HG02759 (cell line): ENCODE measurements around the gene TSPAN11.
"Not testable (repeated sequence)": the region's sequence is repeated elsewhere in the genome, so short reads cannot be mapped to it uniquely, and the experiment has no call there.

Experiments used
- ATAC-seq: cut with Tn5 transposase; IDR thresholded peaks from one replicate; pipeline ENCODE4 v1.9.1; 2021; ENCODE audit warnings: mild to moderate bottlenecking, moderate library complexity; ENCODE audit not compliant: unreplicated experiment

The TSPAN11 gene, protein sequence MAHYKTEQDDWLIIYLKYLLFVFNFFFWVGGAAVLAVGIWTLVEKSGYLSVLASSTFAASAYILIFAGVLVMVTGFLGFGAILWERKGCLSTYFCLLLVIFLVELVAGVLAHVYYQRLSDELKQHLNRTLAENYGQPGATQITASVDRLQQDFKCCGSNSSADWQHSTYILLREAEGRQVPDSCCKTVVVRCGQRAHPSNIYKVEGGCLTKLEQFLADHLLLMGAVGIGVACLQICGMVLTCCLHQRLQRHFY

DNA sequence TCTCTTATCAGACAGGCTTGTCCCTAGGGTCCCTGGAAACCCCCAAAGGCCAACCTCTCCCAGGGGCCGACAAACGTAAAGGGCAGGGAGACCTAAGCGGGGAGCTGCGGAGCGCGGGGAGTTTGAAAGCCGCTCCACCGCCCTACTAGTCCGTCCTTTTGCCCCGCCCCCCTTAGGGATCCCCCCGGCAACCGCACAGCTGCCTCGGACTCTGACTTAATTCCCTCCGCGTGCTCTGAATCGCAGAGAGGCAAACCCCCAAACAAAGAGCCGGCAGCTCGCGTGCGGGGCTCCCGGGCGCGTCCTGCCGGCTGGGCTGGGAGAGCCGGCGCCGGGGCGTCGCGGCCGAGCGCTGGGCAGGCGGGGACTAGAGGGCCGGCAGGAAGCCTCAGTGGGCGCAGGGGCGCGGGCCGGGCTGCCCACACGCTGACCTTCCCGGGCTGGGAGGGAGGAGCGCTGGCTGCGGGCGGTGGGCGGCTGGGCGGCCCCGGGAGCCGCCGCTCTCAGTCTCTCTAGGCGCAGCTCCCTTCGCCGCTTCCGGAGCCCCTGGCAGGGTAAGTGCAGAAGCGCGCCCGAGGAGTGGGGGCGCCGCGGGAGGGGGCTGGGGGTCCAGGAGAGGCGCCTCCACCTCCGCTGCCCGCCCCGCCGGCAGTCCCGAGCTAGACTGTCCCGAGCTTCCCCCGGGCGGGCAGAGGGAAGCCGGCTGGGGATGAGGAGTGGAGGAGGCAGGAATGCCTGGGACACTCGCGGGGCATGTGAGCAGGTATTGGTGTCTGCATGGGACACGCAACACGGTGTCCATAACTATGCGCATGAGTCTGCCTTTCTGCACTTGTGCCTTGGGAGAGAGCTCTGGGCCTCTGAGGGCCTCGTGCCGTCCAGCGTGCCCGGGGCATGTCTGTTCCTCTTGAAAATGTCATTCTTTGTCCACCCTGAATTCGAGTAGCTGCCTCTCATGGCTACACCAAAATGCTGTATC, at the start of gene TSPAN11:
Gene TSPAN11 (plus strand): TSS at position 506 of the 979 bp plus-strand sequence. CDS start 27,244 bp downstream, outside the sequence.
- peak; percentile 58 for ATAC-seq

DNA sequence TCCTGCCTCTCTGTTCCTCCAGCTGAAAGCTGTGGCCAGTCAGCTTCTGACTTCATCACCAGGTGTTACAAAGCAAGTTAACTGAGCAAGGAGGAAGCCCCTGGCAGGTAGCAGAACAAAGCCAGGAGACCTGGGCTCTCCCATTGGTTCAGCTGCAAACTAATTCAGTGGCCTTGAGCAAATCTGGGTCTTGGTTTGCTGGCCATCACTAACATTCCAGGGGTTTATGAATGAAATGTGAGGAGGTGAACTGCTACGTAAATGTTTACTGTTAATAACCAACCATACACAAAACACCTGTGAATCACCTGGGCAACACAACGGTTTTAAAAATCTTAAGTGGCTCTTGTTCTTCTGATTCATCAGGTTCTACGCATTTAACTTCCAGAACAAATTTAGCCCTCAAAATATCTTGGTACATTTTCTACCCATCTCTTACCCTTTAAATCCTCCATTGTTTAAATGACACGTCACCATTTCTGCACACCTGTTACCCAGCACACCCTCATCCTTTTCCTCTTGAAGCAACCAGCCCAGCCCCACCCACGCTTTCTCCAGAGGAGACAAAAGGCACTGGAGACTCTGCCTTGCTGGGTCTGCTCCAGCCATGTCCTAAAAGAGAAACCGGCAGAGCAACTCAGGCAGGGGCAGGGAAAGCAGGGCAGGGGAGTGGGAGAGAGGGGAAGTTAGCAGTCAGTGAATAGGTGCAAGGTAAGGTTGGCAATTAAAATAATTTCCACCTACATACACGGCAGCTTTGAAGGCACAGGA, 49.3 kb upstream of the TSPAN11 start:
- ATAC-seq = no peak

DNA sequence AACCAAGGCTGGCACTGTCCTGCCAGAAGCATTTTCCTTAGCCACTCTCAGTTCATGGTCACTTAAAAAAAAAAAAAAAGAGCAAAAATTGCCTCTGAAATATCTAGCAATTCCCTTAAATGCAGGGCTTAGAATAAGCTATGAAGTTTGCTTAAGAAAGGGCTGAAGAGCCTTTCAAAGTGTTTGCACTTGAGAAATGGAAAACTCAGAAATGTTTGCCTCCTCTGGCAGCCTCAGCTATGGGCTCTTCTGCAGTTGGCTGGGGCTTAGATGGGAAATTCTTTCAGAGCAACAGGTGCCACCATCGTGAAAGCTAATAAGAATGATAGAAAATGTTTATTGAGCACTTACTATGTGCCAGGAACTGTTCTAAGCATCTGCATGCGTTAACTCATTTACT, 48.5 kb upstream of the TSPAN11 start:
- no peak for ATAC-seq

DNA sequence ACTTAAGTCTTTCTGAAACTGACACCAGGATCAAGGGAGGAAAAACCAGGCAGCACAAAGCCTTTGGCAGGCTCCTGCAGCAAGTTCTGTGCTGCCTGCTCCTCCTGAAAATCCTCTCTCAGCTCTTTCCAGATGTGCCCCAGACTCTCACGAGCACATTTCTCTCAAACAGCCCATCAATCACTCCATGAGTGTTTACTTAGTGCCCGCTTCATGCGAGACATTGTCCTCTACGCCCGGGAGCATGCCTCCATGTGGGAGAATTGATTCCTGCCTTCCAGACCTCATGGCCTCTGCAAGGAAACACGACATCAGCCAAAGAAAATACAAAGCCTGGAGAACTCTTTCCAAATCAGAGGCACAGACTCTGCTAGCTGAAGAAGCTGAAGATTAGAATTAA, 46.5 kb upstream of the TSPAN11 start:
- no peak for ATAC-seq

DNA sequence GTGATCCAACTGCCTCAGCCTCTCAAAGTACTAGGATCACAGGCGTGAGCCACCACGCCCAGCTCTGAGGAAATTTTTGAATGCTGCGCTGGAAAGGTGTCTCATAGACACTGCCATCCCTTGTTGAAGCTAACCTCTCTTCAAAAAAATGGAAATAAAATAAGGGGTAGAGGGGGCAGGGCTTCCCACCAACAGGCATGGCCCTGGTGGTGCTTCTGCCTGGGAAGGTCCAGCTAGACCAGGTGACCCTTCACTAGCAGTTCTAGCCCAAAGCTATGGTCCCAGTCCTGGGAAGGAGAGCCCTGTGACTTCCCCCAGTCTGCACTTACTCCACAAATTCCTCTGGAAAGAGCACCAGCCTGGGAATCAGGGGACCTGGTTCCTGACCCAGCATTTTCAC, 45.7 kb upstream of the TSPAN11 start:
- ATAC-seq = no peak

DNA sequence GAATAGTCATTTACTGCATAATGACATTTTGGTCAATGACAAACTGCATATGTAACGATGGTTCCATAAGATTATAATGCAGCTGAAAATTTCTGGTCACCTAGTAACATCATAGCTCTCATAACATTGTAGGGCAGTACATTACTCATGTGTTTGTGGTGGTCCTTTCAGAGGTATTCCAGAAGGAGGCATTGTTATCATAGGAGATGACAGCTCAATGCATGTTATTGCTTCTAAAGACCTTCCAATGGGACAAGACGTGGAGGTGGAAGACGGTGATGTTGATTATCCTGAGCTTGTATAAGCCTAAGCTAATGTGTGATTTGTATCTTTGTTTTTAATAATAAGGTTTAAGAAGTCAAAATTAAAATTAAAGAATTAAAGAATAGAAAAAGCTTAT, 43.8 kb upstream of the TSPAN11 start:
- ATAC-seq = no peak

DNA sequence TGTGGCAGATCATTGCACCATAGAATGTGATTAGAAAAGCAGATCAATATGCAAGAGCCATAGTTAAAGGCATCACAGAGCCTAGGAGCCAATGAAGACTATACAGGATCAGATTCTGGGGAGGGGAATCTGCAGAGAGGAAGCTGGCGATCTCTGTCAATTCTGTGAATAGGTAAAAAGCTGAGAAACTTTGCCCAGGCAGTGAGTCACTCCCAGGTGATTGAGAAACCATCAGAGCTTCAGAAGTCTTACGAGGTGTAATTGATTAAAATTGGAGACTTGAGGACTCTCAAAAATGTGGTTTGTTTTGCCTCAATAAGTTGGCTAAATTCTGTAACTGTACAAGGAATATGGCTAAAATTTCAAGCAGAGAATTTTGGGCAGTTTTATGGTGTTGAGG, 41.7 kb upstream of the TSPAN11 start:
- no peak for ATAC-seq

DNA sequence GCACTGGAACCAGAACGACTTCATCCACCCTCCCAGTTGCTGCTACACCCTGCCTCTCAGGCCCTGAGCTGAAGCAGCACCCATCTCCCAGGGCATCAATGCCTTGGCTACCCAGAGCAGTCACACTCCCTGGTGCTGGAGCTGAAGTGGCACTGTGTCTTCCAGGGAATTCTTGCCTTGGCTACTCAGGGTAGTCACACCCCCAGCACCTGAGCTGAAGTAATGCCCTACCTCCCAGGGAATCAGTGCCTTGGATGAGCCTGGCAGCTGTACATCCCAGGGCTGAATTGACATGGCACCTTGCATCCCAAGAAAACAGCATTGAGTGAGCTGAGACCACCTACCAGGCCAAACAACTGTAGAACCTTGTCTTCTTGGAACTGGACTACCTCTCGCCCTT, 41.2 kb upstream of the TSPAN11 start:
- ATAC-seq = no peak

DNA sequence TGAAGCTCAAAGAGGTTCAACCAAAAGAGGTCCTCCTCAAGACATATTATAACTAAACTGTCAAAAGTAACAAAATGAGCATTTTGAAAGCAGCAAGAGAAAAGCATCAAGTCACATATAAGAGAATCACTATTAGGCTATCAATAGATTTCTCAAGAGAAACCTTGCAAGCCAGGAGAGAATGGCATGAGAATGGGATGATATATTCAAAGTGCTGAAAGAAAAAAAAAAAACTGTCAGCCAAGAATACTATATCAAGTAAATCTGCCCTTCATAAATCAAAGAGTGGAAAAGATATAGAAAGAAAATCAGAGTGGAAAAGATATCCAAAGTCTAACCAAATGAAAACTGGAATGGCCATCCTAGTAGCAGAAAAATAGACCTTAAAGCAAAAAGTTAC, 39.3 kb upstream of the TSPAN11 start:
- no peak for ATAC-seq

DNA sequence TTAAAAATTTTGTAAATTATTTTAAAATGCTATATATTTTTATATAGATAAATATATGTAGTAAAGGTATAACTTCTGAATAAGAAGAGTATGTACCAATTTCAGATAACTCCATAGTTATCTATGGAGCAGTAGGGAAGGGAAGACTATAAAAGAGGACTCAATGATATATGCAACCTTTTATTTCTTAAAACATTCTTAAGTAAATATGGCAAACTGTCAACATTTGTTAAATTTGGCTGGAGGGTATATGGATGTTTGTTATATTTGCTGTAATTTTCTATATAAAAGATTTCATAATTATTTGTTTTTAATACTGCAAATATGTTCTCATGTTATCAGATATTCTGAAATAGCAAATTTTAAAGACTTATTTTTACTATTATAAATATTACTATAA, 38.3 kb upstream of the TSPAN11 start:
- no peak for ATAC-seq

DNA sequence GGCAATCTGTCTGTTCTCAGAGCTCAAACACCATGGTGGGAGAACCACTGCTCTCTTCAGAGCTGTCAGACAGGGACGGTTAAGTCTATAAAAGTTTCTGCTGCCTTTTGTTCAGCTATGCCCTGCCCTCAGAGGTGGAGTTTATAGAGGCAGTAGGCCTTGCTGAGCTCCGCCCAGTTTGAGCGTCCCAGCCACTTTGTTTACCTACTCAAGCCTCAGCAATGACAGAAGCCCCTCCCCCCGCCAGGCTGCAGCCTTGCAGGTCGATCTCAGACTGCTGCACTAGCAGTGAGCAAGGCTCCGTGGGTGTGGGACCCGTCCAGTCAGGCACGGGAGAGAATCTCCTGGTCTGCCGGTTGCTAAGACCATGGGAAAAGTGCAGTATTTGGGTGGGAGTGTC, 32.0 kb upstream of the TSPAN11 start:
- not testable (repeated sequence) for ATAC-seq

DNA sequence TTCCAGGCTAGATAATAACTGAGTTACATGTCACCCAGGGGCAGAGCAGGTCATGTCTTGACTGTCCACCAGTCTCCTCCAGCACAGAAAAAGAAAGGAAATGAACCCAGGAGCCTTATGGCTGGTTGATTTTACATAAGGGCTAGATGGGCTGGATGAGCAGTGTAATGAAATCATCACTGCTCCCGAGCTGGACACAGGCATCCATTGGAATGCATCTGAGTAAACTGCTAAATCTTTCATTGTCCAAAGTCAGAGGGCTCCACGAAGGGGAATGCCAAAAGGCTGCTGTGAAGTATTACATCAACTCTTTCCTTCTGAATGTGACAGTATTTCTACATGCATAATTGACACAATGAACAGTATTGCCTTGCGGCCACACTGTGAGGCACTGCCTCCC, 30.1 kb upstream of the TSPAN11 start:
- no peak for ATAC-seq

DNA sequence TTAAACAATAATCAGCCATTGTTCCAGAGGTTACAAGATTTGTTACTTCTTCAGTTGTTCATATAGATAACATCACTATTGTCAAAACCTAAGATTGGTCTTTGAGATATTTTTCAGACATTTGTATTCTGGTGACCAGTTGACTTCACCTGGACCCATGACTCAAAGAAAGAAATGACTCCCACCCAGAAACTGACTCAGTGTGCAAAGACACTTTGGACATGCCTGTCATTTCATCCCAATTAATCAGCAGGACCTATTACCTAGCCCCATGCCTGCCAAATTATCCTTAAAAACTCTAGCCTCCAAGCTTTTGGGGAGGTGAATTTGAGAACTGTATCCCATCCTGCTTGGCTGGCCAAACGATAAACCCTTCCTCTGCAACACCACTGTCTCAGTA, 27.7 kb upstream of the TSPAN11 start:
- no peak for ATAC-seq

DNA sequence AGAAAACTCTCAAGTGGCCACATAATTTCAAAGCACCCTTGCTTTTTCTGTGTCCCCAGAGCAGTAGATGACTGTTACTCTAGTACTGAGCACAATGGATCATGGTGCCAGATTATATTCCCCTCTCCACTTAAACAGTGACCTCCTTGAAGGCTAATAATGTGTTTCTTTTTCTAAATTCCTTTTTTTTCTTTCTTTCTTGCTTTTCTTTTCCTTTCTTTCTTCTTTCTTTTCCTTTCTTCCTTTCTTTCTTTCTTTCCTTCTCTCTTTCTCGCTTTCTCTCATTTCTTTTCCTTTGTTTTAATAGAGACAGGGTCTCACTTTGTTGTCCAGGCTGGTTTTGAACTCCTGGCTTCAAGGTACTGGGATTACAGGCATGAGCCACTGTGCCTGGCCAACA, 26.2 kb upstream of the TSPAN11 start:
- no peak for ATAC-seq

DNA sequence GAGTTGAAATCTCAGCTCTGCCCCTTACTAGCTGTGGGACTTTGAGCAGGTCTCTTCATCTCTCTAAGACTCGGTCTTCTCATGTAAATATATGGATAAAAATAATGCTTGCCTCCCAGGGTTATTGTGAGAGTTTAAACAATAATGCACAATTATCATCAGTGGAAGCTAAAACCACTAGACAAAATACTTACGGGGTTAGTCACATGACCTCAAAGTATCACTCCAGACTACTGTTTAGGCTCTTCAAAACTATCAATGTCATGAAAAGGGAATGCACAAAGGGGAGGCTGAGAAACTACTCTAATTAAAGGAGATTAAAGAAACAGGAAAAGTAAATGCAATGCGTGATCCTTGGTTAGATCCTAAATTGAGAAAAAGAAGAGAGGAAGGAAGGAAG, 24.5 kb upstream of the TSPAN11 start:
- no peak for ATAC-seq

DNA sequence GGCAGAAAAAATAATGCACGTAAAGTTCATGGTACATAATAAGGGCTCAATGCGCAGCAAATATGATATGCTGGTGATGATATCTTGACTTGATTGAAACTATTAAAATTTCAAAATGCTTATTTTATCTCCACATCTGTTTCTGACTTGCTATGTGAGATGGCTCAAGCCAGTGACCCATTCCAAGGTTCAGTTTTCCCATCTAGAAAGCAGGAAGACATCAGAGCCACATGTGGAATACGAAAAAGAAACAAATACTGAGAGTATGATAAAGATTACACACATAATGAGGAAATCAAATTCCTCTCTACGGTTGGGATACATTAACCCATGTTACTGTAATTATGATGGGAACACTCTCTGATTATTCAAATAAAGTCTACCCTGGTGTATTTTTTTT, 24.0 kb upstream of the TSPAN11 start:
- no peak for ATAC-seq

DNA sequence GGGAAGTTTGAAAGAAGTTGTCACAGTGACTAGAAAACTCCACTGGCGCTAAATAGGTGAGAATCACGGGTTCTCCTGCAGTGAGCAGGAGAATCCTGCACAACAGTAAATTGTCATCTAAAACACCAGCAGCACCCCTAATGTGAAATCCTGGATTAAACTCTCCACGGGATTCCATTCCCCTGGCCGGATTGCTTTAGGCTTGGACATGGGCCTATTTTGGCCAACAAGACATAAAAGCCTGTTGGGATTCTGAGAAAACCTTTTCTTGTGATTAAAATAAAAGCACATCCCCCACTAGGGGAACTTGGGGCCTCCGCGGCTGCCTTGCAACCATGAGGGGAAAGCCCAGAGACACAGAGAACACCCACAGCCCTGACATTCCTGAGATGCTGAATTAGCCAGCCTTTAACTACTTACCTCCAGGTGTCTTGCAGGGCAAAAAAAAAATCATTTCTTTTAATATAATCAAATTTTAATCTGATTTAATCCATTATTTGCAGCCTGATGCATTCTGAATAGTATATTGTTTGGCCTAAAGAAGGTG, 21.0 kb upstream of the TSPAN11 start:
- ATAC-seq = no peak

DNA sequence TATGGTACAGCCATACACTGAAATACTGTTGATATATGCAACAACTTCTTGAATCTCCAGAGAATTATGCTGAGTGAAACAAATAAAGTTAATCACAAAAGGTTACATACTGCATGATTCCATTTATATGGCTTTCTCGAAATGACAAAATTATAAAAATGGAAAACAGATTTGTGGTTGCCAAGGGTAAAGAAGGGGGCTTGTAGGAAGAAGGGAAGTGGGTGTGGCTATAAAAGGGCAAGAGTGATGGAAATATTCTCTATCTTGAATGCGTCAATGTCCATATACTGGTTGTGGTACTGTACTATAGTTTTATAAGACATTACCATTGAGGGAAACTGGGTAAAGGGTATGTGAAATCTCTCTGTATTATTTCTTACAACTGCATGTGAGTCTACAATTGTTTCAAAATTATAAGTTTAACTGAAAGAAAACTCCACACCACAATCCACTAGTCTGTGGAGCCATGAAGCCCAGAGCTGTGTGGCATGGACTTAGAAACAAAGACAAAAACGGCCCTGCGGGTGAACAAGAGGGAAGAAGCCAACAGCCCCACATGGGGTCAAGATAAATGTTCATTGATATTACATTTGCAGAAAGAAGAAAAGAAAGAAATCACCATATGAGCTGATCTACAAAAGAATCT, 18.3 kb upstream of the TSPAN11 start:
- no peak for ATAC-seq

DNA sequence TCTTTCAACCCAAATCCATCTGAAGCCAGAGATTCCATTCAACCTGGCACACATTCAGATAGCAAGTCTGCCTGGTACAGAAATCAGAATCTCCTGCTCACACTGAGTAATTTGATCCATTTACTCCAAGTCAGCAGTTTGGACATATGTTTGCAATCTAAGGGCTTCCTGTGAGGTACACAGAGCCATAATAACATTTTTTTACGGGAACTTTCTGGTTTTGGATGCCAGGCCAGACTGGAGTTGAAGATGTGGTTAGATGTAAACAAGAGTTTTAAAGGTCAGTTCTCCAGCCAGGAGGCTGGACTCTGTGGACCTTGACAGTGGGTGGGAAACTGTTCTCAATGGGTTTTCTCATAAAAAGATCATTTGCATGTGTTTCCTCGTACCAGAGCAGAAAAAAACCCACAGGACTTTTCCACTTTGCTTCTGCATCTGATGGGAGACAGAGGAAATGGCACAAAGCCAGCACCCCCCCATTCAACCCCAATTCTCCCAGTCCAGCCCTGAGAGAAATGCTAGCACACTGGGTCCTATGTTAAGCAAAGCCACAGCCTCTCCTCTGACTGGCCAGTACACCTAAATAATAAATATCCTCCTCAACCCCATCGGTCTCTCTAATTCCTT, 17.7 kb upstream of the TSPAN11 start:
- no peak for ATAC-seq

DNA sequence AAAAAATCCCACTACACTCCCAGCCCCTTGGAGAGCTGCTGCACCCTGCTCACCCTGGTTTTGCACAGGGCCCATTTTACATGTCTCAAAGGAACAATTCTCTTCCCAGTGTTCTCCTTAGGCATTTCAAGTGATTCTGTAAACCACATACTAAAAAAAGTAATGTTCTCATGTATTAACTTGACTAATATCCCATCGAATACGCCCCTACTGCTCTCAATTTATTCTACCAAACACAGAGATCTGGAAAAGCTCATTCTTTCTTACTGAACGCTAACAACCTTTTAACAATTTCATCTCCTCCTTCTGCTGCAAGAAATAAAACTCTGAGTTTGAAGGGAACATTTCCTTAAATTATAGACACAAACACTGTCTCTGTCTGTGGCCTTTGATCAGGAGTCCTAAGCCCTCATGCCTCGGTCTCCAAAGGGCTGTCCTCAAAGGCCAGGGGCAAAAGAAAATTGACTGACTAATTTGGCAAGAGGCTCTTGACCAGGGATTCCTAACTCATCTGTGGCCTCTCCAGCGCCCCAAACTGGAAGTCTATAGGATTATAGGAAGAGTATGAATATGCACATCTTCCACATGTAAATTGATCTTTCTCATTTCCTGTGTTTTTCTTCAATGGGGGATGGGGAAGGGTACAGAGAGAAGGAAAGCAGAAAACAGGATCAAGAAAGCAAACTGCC, 17.1 kb upstream of the TSPAN11 start:
- no peak for ATAC-seq
